ENCODE measurements around the gene UMODL1.

GRCh38 chr21:42110691-42111469, 39.8 kb downstream of the UMODL1 start:
- TF ChIP-seq CTCF (IDR thresholded peaks at IDR 0.05), result no peak
- TF ChIP-seq POLR2A (IDR thresholded peaks at IDR 0.05), result no peak

Measured in tibial nerve (tissue), 3 donors.